ENCODE data around the gene PPM1J.
"Not testable (repeated sequence)": the region's sequence is repeated elsewhere in the genome, so short reads cannot be mapped to it uniquely, and the experiment has no call there.

The PPM1J gene

GRCh38 chr1:112715264-112716053 is at the start of gene PPM1J:
PPM1J (minus strand) TSS chr1:112715332; CDS start chr1:112715301, 31 bp downstream.
- peak; percentile 56 for DNase-seq

GRCh38 chr1:112762541-112763500 is 47.7 kb upstream of the PPM1J start:
- no peak for DNase-seq

GRCh38 chr1:112761714-112762480 is 46.8 kb upstream of the PPM1J start:
- DNase-seq = no peak

- no peak for DNase-seq
Measured at GRCh38 chr1:112759228-112759627, 44.1 kb upstream of the PPM1J start.

GRCh38 chr1:112754116-112754628 is 39.0 kb upstream of the PPM1J start:
- no peak for DNase-seq

- no peak for DNase-seq
Measured at GRCh38 chr1:112748396-112748795, 33.3 kb upstream of the PPM1J start.

- DNase-seq = no peak
Measured at GRCh38 chr1:112744009-112744578, 29.0 kb upstream of the PPM1J start.

GRCh38 chr1:112743174-112744008 is 28.3 kb upstream of the PPM1J start:
- DNase-seq = no peak

GRCh38 chr1:112737573-112737972 is 22.4 kb upstream of the PPM1J start:
- DNase-seq = no peak

GRCh38 chr1:112735752-112736151 is 20.6 kb upstream of the PPM1J start:
- no peak for DNase-seq

- DNase-seq = no peak
Measured at GRCh38 chr1:112731451-112731850, 16.3 kb upstream of the PPM1J start.

GRCh38 chr1:112729909-112730308 is 14.8 kb upstream of the PPM1J start:
- no peak for DNase-seq

GRCh38 chr1:112729011-112729410 is 13.9 kb upstream of the PPM1J start:
- DNase-seq = not testable (repeated sequence)

- not testable (repeated sequence) for DNase-seq
Measured at GRCh38 chr1:112728306-112728971, 13.3 kb upstream of the PPM1J start.

GRCh38 chr1:112727716-112728115 is 12.6 kb upstream of the PPM1J start:
- DNase-seq = no peak

GRCh38 chr1:112724240-112724639 is 9.1 kb upstream of the PPM1J start:
- DNase-seq = not testable (repeated sequence)

- DNase-seq = no peak
Measured at GRCh38 chr1:112723511-112723839, 8.3 kb upstream of the PPM1J start.

- DNase-seq = no peak
Measured at GRCh38 chr1:112722601-112723510, 7.7 kb upstream of the PPM1J start.

GRCh38 chr1:112721966-112722524 is 6.9 kb upstream of the PPM1J start:
- DNase-seq = no peak

Measured in cortex of kidney (tissue), 1 donor.